RPMI7951 (cell line): Measurements from ENCODE around the gene NUMBL. TPM values are rescaled to one million over a fixed set of nuclear protein-coding genes. Genes with fewer than 3 reads are reported as not detected.
A peak's percentile ranks its signal among the peaks of the same experiment; 100 is the strongest.

Experiments
- DNase-seq: peaks from one replicate; pipeline ENCODE4 v3.0.0-alpha.2; 2012; ENCODE audit warnings: low read depth
- total RNA-seq: library from RNA; depleted of rRNA; stranded (reverse); fragments of >200 nt; shearing (Covaris generic); gene quantifications from 2 replicates; pipeline ENCODE4 v1.2.3, GENCODE V29; 2014

The NUMBL gene
- total RNA-seq, 1 experiment from 2014 or later: 11.8 TPM

- peak; percentile 89 for DNase-seq
Measured at GRCh38 chr19:40690693-40691420, 406 bp upstream of the NUMBL start.

- DNase-seq: peak; percentile 42
Measured at GRCh38 chr19:40689339-40690049, 957 bp downstream of the NUMBL start.

GRCh38 chr19:40688987-40689338 is 1.5 kb downstream of the NUMBL start:
- no peak for DNase-seq

- no peak for DNase-seq
Measured at GRCh38 chr19:40688309-40688708, 2.1 kb downstream of the NUMBL start.

GRCh38 chr19:40687525-40688016 is 2.9 kb downstream of the NUMBL start:
- no peak for DNase-seq

GRCh38 chr19:40686882-40687524 is 3.4 kb downstream of the NUMBL start:
- DNase-seq: no peak

- no peak for DNase-seq
Measured at GRCh38 chr19:40685563-40685962, 4.9 kb downstream of the NUMBL start.

GRCh38 chr19:40685016-40685526 is 5.4 kb downstream of the NUMBL start:
- no peak for DNase-seq

GRCh38 chr19:40684280-40684679 is 6.2 kb downstream of the NUMBL start:
- no peak for DNase-seq

- no peak for DNase-seq
Measured at GRCh38 chr19:40683437-40683836, 7.0 kb downstream of the NUMBL start.

- DNase-seq: no peak
Measured at GRCh38 chr19:40682431-40682964, 8.0 kb downstream of the NUMBL start.

GRCh38 chr19:40681039-40681438 is 9.4 kb downstream of the NUMBL start:
- DNase-seq: no peak

GRCh38 chr19:40677156-40677555 is 13.3 kb downstream of the NUMBL start:
- DNase-seq: no peak

GRCh38 chr19:40674291-40674690 is 16.2 kb downstream of the NUMBL start:
- DNase-seq: no peak

- DNase-seq: no peak
Measured at GRCh38 chr19:40673397-40673796, 17.1 kb downstream of the NUMBL start.

- DNase-seq: no peak
Measured at GRCh38 chr19:40672573-40673299, 17.7 kb downstream of the NUMBL start.

- DNase-seq: no peak
Measured at GRCh38 chr19:40672038-40672437, 18.4 kb downstream of the NUMBL start.

GRCh38 chr19:40671404-40671803 is 19.0 kb downstream of the NUMBL start:
- DNase-seq: no peak

GRCh38 chr19:40668991-40669614 is 21.3 kb downstream of the NUMBL start:
- no peak for DNase-seq

GRCh38 chr19:40667602-40668001 is 22.8 kb downstream of the NUMBL start:
- no peak for DNase-seq

GRCh38 chr19:40666803-40667438 is 23.5 kb downstream of the NUMBL start:
- no peak for DNase-seq
